Nephron (organoid): ENCODE results near the gene DLGAP1.

Source experiments
- H3K27ac Mint-ChIP-seq, 3 experiments: 2 replicates each; pipeline ENCODE4 v1.8.0; 2020; ENCODE audit warnings: mixed read lengths in 3 of 3, mild to moderate bottlenecking in 2 of 3, moderate library complexity in 1 of 3
- H3K27me3 Mint-ChIP-seq: 2 replicates; pipeline ENCODE4 v1.8.0; 2021; ENCODE audit warnings: low read depth, mild to moderate bottlenecking, moderate library complexity, mixed read lengths
- H3K36me3 Mint-ChIP-seq: 2 replicates; pipeline ENCODE4 v1.8.0; 2020; ENCODE audit warnings: low read depth, mixed read lengths
- H3K4me1 Mint-ChIP-seq: 2 replicates; pipeline ENCODE4 v1.8.0; 2020; ENCODE audit warnings: mixed read lengths
- H3K4me3 Mint-ChIP-seq, 3 experiments: 2 replicates each; pipeline ENCODE4 v1.8.0; 2020; ENCODE audit warnings: mild to moderate bottlenecking in 3 of 3, mixed read lengths in 3 of 3, moderate library complexity in 2 of 3
- H3K9me3 Mint-ChIP-seq: 2 replicates; pipeline ENCODE4 v1.8.0; 2020; ENCODE audit warnings: mixed read lengths
- TF ChIP-seq, protein P1 (sequence below), 3 experiments: fragments of 200-600 bp; sonication (generic); IDR thresholded peaks; one replicate each; pipeline ENCODE4 v1.5.0; 2021; ENCODE audit warnings: antibody characterized with exemption in 3 of 3; ENCODE audit not compliant: unreplicated experiment in 3 of 3

DLGAP1 gene

GRCh38 chr18:3723554-3723953 lies 731.6 kb downstream of the DLGAP1 start:
- Mint-ChIP-seq H3K4me1 (peaks cover 33% of the 10 kb centered on the region), H3K36me3 (no peaks in the 10 kb centered on the region), H3K9me3 (peaks cover under 1% of the 10 kb centered on the region), H3K27ac (peak overlapping the region; percentile 11 to 95 (median 87)), H3K27me3 (no peaks in the 10 kb centered on the region), H3K4me3 (no peak overlapping the region)
- TF ChIP-seq, protein P1, sequence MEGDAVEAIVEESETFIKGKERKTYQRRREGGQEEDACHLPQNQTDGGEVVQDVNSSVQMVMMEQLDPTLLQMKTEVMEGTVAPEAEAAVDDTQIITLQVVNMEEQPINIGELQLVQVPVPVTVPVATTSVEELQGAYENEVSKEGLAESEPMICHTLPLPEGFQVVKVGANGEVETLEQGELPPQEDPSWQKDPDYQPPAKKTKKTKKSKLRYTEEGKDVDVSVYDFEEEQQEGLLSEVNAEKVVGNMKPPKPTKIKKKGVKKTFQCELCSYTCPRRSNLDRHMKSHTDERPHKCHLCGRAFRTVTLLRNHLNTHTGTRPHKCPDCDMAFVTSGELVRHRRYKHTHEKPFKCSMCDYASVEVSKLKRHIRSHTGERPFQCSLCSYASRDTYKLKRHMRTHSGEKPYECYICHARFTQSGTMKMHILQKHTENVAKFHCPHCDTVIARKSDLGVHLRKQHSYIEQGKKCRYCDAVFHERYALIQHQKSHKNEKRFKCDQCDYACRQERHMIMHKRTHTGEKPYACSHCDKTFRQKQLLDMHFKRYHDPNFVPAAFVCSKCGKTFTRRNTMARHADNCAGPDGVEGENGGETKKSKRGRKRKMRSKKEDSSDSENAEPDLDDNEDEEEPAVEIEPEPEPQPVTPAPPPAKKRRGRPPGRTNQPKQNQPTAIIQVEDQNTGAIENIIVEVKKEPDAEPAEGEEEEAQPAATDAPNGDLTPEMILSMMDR (IDR thresholded peaks at IDR 0.05; ENCODE audit: unreplicated experiment in 3 of 3), result no peak

- Mint-ChIP-seq H3K9me3 (no peaks in the 10 kb centered on the region), H3K27me3 (no peaks in the 10 kb centered on the region), H3K4me1 (peaks cover 33% of the 10 kb centered on the region), H3K4me3 (no peak overlapping the region), H3K27ac (peak overlapping the region; percentile 84 to 95 (median 87)), H3K36me3 (no peaks in the 10 kb centered on the region)
- TF ChIP-seq, protein P1 (IDR thresholded peaks at IDR 0.05; ENCODE audit: unreplicated experiment in 3 of 3), result no peak
Measured at GRCh38 chr18:3722649-3723433, 732.3 kb downstream of the DLGAP1 start.

GRCh38 chr18:3721771-3722648 lies 733.1 kb downstream of the DLGAP1 start:
- Mint-ChIP-seq H3K4me1 (peaks cover 36% of the 10 kb centered on the region), H3K27me3 (no peaks in the 10 kb centered on the region), H3K9me3 (no peaks in the 10 kb centered on the region), H3K27ac (peak overlapping the region; percentile 84 to 95 (median 87)), H3K36me3 (no peaks in the 10 kb centered on the region), H3K4me3 (no peak overlapping the region)
- TF ChIP-seq, protein P1 (IDR thresholded peaks at IDR 0.05; ENCODE audit: unreplicated experiment in 3 of 3), result no peak

- TF ChIP-seq, protein P1 (IDR thresholded peaks at IDR 0.05; ENCODE audit: unreplicated experiment in 3 of 3), result no peak
- Mint-ChIP-seq H3K27me3 (no peaks in the 10 kb centered on the region), H3K27ac (peak overlapping the region; percentile 92 to 95 (median 93)), H3K9me3 (no peaks in the 10 kb centered on the region), H3K4me3 (no peak overlapping the region), H3K36me3 (no peaks in the 10 kb centered on the region), H3K4me1 (peaks cover 37% of the 10 kb centered on the region)
Measured at GRCh38 chr18:3720818-3721545, 734.1 kb downstream of the DLGAP1 start.

DNA sequence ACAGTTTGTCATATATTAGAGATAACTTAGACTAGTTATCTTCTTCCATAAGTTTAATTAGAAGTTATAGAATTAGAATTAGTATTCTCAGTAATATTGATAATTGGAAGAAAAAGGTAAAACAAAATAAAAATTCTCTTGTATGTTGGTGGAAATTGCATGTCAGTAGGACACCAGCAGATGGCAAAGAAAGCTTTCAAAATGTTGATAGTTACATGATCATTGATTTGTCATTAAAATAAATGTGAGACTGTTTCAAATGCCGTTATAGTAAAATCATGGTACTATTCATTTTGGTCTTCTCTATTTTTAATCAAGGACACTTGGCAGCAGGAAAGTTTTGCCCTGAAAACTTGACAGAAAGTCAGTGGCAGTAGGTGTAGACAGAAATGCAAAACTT lies 734.9 kb downstream of the DLGAP1 start:
- no peaks in the 10 kb centered on the region for H3K9me3 Mint-ChIP-seq
- H3K36me3 Mint-ChIP-seq, result no peaks in the 10 kb centered on the region
- TF ChIP-seq, protein P1 (IDR thresholded peaks at IDR 0.05; ENCODE audit: unreplicated experiment in 3 of 3), result no peak
- H3K4me3 Mint-ChIP-seq, result no peak overlapping the region
- peaks cover 42% of the 10 kb centered on the region for H3K4me1 Mint-ChIP-seq
- peak overlapping the region in 2 of 3 experiments; percentile 93 to 95 for H3K27ac Mint-ChIP-seq
- no peaks in the 10 kb centered on the region for H3K27me3 Mint-ChIP-seq
